GM21528 (cell line): ENCODE results near the gene ACR.

Experiments
- ATAC-seq: cut with Tn5 transposase; IDR thresholded peaks from one replicate; pipeline ENCODE4 v1.9.1; 2021; ENCODE audit warnings: mild to moderate bottlenecking, moderate library complexity; ENCODE audit not compliant: unreplicated experiment, low FRiP score

Gene ACR

GRCh38 chr22:50737728-50738648 lies at the start of gene ACR:
TSS of gene ACR (plus strand) at chr22:50738204. CDS start at chr22:50738236, 32 bp downstream.
- no peak for ATAC-seq

- no peak for ATAC-seq
These were observed 49.6 kb upstream of the ACR start for GRCh38 chr22:50688448-50688847.

- no peak for ATAC-seq
These were observed 46.5 kb upstream of the ACR start for GRCh38 chr22:50691521-50691920.

GRCh38 chr22:50693462-50693861 lies 44.5 kb upstream of the ACR start:
- ATAC-seq = no peak

- no peak for ATAC-seq
These were observed 43.9 kb upstream of the ACR start for GRCh38 chr22:50694099-50694605.

- no peak for ATAC-seq
These were observed 43.1 kb upstream of the ACR start for GRCh38 chr22:50694766-50695420.

- no peak for ATAC-seq
These were observed 42.4 kb upstream of the ACR start for GRCh38 chr22:50695421-50696250.

GRCh38 chr22:50696251-50696798 lies 41.7 kb upstream of the ACR start:
- no peak for ATAC-seq

GRCh38 chr22:50696799-50697561 lies 41.0 kb upstream of the ACR start:
- ATAC-seq = no peak

- ATAC-seq = no peak
These were observed 40.1 kb upstream of the ACR start for GRCh38 chr22:50697667-50698506.

GRCh38 chr22:50698546-50698945 lies 39.5 kb upstream of the ACR start:
- ATAC-seq = no peak

- ATAC-seq = no peak
These were observed 38.8 kb upstream of the ACR start for GRCh38 chr22:50699001-50699755.

- ATAC-seq = no peak
These were observed 38.1 kb upstream of the ACR start for GRCh38 chr22:50699756-50700386.

GRCh38 chr22:50700387-50701075 lies 37.5 kb upstream of the ACR start:
- no peak for ATAC-seq

- no peak for ATAC-seq
These were observed 37.0 kb upstream of the ACR start for GRCh38 chr22:50701076-50701419.

GRCh38 chr22:50701428-50702154 lies 36.4 kb upstream of the ACR start:
- ATAC-seq = no peak
